Inflammatory macrophage treated with lipopolysaccharide for 4 hours (primary cell): ENCODE data around the gene SGPL1.
"Not testable (repeated sequence)": the region's sequence is repeated elsewhere in the genome, so short reads cannot be mapped to it uniquely, and the experiment has no call there.

ENCODE experiments used
- DNase-seq: peaks from one replicate; pipeline ENCODE4 v3.0.0-alpha.2; 2020

The SGPL1 gene

DNA sequence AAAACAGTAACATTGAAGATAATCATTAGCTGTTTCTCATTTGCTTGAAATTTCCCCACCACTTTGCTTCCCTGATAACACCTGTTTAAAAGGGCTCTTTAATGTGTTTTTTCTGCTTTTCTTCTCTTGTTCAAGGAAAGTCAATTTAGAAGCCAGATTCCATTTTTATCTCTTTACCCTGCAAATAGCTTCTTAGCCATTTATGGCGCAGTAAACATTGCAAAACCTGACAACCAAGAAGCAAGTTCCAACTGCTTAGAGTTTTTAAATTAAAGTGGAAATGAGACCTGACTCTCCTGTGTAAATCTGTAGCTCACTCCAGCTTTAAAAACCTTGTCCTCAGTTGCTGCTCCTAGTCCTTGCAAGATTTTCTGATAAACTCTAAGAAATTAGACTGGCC is 30.1 kb downstream of the SGPL1 start:
- no peak for DNase-seq

DNA sequence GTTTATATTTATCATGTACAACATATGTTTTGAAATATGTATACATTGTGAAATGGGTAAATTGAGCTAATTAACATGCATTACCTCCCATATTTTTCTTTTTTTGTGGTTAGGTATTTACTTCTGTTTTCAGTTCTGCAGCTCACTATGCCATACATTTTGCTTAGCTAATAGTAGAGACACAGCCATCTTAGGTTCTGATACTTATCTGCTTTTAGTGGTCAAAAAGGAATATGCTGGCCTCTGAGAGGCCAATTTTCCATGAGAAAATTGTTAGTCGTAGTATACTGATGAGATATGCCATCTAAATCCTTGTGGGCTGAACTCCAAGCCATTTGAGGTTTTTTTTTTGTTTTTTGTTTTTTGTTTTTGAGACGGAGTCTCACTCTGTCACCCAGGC is 31.0 kb downstream of the SGPL1 start:
- no peak for DNase-seq

- peak; percentile 32 for DNase-seq
These were observed 32.1 kb downstream of the SGPL1 start for GRCh38 chr10:70847659-70848360.

- DNase-seq: no peak
These were observed 33.9 kb downstream of the SGPL1 start for GRCh38 chr10:70849582-70850016.

DNA sequence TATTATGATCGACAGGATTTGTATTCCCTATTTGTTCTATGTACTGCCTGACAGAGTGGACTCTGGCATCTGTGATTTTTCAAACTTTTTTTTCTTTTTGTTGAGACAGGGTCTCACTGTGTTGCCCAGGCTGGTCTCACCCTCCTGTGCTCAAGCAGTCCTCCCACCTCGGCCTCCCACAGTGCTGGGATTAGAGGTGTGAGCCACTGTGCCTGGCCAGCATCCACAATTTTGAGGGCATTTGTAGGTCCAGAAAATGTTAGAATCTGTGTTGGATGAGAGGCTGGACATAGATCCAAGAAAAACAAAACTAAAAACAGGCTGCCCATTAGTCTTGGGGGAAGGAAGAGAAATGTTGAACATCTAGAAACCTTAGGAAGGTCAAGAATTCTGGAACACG is 34.3 kb downstream of the SGPL1 start:
- DNase-seq: no peak

DNA sequence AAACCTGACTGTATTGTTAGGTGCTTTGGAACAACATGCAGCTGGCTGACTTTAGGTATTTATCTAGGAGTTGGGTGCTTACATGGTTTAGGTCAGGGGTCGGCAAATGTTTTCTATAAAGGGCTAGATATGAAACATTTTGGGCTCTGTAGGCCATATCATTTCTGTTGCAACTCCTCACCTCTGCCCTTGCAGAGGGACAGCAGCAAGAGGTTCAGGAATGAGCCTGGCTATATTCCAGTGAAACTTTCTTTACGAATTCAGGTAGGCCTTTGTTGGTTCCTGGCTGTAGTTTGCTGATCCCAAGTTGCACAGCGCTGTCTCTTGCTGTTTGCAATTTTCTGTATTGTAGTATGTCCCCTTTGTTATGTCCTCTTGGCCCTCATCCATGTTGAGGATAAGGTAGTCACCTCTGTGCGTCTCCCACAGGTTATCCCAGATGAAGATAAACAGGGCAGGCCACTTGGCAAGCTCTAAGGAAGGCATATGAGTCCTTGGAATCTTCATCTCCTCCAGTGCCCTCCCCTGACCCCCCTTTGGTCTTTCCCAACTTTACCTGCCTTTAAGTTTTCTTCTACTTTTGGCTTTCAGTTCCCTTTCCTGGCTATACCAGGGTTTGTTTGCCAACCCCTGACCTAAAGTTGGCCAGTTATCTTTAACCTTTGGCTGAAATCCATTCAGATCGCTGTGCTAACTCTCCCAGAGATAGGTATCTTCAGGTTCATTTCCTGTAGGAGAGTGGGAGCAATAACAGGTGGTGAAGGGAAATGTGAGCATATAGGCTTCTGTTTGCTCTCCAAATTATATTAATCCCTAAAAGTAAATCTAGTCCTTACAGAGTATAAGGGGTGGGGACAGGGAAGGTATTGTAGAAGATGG is 36.1 kb downstream of the SGPL1 start:
- DNase-seq: no peak

DNA sequence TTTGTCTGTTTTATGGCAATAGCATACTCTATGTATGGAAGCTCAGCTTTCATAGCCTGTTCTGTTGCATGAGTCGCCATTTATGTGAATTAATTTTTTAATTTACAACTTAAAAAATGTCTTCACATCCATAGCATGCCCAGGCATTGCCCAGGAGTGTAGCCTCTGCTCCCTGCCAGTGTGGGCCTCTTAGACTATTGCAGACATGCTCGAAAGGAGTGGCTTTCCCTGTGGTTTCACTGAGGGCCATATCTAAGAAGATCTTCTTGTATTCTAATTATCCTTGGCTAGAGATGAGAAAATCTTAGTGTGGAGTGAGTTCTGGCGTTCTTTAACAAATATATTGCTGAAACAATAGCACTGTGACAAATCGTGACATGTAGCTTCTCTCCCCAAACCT is 37.3 kb downstream of the SGPL1 start:
- no peak for DNase-seq

GRCh38 chr10:70853457-70853856 is 37.7 kb downstream of the SGPL1 start:
- DNase-seq: no peak

DNA sequence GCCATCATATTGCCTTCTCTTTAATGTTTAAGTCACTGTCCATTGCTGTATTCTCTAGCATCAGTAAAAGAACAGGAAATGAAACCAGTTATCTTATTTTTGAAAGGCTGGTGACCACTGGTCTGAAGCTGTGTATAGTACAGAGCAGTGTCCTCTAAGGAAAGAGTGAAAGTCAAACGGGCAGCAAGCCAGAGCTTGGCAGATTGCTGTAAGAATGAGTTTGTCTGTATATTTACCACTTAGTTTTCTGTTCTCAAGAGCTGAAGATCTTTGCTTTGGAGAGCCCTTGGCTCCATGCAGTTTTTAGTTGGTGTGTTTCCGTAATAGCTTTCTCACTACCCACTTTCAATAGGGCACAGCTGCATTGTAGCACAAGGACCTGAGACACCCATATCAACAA is 40.7 kb downstream of the SGPL1 start:
- DNase-seq: peak; percentile 37

DNA sequence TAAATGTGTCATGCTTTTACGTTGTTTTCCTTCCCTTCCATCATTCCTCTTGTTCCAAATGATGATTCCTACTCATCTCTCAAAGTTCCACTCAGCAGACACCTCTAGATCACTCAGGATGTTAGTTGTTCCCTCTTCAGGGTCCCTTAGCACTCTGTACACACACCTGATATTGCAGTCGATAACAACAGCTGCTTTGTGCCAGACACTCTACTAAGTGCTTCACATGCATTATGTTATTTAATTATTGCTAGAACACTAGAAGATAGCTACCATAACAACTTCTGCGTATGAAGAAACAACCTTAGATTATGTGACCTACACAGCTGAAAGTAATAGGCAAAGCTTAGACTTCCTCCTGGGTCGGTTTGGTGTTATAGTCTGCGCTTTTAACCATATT is 43.0 kb downstream of the SGPL1 start:
- DNase-seq: no peak

DNA sequence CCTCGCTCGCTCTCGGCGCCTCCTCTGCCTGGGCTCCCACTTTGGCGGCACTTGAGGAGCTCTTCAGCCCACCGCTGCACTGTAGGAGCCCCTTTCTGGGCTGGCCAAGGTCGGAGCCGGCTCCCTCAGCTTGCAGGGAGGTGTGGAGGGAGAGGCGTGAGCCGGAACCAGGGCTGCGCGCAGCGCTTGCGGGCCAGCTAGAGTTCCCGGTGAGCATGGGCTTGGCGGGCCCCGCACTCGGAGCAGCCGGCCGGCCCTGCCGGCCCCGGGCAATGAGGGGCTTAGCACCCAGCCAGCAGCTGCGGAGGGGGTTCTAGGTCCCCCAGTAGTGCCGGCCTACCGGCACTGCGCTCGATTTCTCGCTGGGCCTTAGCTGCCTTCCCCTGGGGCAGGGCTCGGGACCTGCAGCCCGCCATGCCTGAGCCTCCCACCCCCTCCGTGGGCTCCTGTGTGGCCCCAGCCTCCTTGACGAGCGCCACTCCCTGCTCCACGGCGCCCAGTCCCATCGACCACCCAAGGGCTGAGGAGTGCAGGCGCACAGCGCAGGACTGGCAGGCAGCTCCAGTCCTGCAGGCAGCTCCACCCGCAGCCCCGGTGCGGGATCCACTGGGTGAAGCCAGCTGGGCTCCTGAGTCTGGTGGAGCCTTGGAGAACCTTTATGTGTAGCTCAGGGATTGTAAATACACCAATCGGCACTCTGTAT is 45.9 kb downstream of the SGPL1 start:
- DNase-seq: not testable (repeated sequence)

DNA sequence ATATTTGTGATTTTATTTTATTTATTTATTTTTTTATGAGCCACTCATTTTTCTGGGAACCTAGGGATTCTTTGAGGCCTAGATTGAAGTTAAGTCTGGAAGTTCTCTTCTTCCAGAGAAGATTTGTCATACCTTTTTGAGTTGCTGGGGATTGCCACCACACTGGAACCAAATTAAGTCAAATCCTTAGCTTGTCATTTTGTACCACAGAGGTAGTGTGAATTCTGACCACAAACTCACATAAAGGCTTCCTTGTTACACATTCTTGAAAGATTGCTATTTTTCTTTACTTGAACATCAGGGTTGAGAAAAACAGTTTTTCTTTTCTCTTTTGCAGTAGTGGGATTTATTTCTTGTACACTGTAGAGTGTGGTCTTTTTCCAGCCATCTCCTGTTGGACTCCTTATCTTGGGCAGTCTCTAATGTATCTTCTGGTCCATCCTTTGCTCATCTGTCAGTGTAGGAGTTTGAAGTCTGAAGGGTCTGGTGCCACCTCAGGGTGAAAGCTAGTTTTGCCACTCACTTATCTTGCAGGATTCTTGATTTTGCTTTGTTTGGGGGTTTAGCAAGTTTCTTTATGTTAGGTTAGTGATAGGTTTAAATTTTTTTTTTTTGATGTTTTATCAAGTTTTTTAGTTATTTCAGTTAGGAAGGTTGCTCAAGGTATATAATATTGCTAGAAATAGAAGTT is 47.9 kb downstream of the SGPL1 start:
- DNase-seq: no peak

- no peak for DNase-seq
These were observed 49.2 kb downstream of the SGPL1 start for GRCh38 chr10:70864935-70865334.

GRCh38 chr10:70866424-70866823 is 50.7 kb downstream of the SGPL1 start:
- peak; percentile 91 for DNase-seq

DNA sequence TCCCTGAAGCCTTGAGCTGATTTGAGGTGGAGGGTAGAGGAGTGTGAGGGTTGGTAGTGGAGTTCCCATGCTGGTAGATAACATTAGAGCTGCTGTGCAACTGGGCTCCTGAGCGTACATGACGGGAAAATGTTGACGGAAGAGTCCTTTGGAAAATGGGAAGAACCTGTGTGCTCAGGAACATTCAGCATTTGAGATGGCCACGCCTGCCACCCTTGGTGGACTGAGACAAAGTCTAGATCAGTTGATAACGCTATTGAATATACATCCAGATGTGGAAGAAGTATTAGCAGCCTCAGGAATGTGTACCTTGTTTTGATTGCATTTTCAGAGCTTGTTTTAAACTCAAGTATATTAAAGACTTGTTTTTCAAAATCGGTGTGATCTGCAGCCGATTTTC is 56.5 kb downstream of the SGPL1 start:
- DNase-seq: no peak

- no peak for DNase-seq
These were observed 58.3 kb downstream of the SGPL1 start for GRCh38 chr10:70874061-70874460.

- no peak for DNase-seq
These were observed 63.5 kb downstream of the SGPL1 start for GRCh38 chr10:70879207-70879606.

DNA sequence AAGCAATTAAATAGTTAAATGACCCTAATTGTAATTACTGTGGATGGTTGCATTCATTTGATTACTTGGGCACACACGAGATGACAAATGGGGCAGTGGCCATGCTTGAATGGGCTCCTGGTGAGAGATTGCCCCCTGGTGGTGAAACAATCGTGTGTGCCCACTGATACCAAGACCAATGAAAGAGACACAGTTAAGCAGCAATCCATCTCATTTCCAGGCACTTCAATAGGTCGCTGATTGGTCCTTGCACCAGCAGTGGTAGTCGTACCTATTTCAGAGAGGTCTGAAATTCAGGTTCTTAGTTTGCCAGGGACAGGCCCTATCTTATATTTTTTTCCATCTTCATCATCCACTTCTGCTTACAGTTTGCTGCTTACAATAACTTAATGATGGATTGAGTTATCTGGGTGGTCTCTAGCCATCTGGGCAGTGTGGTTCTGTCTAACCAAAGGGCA is 64.4 kb downstream of the SGPL1 start:
- peak; percentile 81 for DNase-seq

DNA sequence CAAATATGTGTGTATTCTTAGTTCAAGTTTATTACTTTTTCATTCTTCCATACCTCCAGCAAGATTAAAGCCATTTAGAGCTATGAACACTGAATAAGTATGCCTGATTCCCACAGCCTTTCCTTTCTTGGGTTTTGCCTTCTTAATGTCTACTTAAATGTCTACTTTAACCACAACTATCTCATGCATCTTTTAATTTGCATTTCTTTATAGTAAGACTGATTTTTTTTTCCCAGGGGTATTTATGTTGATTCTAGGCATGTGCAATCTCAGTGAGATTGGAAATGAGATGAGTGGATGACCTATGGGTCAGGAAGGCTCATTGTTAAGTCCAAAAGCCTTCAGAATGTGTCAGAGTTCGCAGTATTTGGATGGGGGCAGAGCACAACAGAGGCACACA is 69.0 kb downstream of the SGPL1 start:
- DNase-seq: no peak

GRCh38 chr10:70885481-70885880 is 69.7 kb downstream of the SGPL1 start:
- DNase-seq: no peak

DNA sequence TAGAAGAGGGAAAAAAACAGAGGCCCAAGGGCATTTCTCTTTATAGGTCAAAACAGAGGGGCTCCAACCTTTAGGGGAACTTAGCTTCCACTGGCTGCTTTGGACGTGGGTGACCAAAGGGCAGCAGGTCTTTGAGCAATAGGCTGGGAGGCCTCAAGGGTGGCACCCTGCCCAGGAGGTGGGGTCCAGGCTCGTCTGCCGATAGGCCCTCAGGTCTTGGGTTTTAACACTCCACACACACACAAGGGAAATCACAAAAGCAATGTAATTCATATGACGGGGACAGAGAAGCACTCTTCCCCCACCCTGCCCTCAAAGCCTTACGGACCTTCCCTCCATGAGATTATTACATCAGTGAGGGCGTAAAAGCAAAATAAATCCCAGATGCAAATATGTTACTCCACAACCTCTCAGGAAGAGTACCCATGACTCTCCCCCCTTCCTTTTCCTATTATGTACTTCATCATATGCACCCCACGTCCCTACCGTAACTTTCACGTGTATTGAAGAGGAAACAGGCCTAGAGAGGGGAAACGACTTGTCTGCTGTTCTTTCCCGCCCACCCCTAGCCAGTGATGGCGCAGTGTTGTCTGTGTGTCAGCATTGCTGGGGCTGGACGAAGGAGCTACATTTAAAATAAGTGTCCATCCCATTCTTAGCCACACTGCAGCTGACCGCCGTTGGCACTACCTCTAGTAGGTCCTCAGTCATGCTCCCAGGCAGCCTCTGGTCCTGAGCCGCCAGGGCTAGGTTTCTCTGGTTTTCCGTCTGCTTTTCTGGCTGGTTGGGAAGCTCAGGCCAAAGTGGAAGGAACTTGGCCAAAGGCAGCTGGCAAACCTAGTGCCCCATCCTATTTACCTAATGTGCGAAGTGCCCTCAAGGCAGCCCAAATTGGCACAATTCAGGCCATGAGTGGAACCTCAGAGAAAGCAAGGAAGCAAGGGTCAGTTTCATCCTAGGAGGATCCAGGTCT is 70.5 kb downstream of the SGPL1 start:
- DNase-seq: peak; percentile 93
